Tibial artery (tissue), 4 donors: ENCODE measurements around the gene PPID.

Experiments used
- DNase-seq, 2 donors: peaks; one replicate each; pipeline ENCODE4 v3.0.0-alpha.2; 2019
- H3K27ac ChIP-seq, 2 donors: fragments of 200-600 bp; sonication (generic) in 1 of 2; 1 replicate in 1 of 2; 2 replicates in 1 of 2; pipeline ENCODE4 v1.5.1; 2018 to 2019; ENCODE audit warnings: mild to moderate bottlenecking in 1 of 2
- H3K27me3 ChIP-seq, 2 donors: fragments of 200-600 bp; sonication (generic) in 1 of 2; one replicate each; pipeline versions ENCODE4 v1.5.1 to v1.6.0; 2016 to 2019
- H3K36me3 ChIP-seq, 3 donors: fragments of 200-600 bp; sonication (generic) in 2 of 3; one replicate each; pipeline ENCODE4 v1.5.1; 2016 to 2019; ENCODE audit warnings: mild to moderate bottlenecking in 2 of 3
- H3K4me1 ChIP-seq, 4 donors: fragments of 200-600 bp; sonication (generic) in 2 of 4; 1 replicate in 3 of 4; 2 replicates in 1 of 4; pipeline ENCODE4 v1.5.1; 2016 to 2019
- H3K4me3 ChIP-seq, 2 donors: fragments of 200-600 bp; sonication (generic) in 1 of 2; 1 replicate in 1 of 2; 2 replicates in 1 of 2; pipeline ENCODE4 v1.5.1; 2018 to 2019; ENCODE audit warnings: mild to moderate bottlenecking in 2 of 2
- H3K9me3 ChIP-seq, 3 donors: fragments of 200-600 bp; sonication (generic) in 1 of 3; one replicate each; pipeline ENCODE4 v1.5.1; 2016 to 2019
- CTCF ChIP-seq, 2 experiments: fragments of 200-600 bp in 1 of 2; fragments of 450-650 bp in 1 of 2; IDR thresholded peaks; one replicate each; pipeline ENCODE4 v1.5.1; 2017 to 2019; ENCODE audit warnings: antibody characterized with exemption in 2 of 2, mild to moderate bottlenecking in 1 of 2, moderate library complexity in 1 of 2
- intact Hi-C: fragments of 100-400 bp; cut with DNase I; formaldehyde crosslinking; loops from one replicate; pipeline ENCODE4 v1.15.0; 2023; ENCODE audit warnings: low total_unique reads

Gene PPID

GRCh38 chr4:158726633-158727032, 3.4 kb upstream of the PPID start:
- intact Hi-C loops = loop anchor here (10.0 kb wide), 1 partner anchor 718 kb away; no protein-coding TSS in a partner anchor
- H3K36me3 ChIP-seq = no peaks in the 10 kb centered on the region
- no peak overlapping the region for H3K4me3 ChIP-seq
- H3K9me3 ChIP-seq = no peaks in the 10 kb centered on the region
- DNase-seq = no peak
- peaks cover 0 to 19% (median 8%) of the 10 kb centered on the region in 4 donors for H3K4me1 ChIP-seq
- no peak overlapping the region for H3K27ac ChIP-seq
- no peak for TF ChIP-seq CTCF (IDR thresholded peaks at IDR 0.05)
- H3K27me3 ChIP-seq = no peaks in the 10 kb centered on the region

- Histone ChIP-seq H3K27me3 (no peaks in the 10 kb centered on the region), H3K9me3 (no peaks in the 10 kb centered on the region), H3K36me3 (peaks cover 7 to 8% (median 8%) of the 10 kb centered on the region in 3 donors), H3K4me1 (peaks cover 0 to 18% (median 8%) of the 10 kb centered on the region in 4 donors), H3K27ac (no peak overlapping the region), H3K4me3 (no peak overlapping the region)
- no peak for TF ChIP-seq CTCF (IDR thresholded peaks at IDR 0.05)
- DNase-seq = no peak
- intact Hi-C loops = loop anchor here (10.0 kb wide), 1 partner anchor 720 kb away; no protein-coding TSS in a partner anchor
These were observed 1.4 kb upstream of the PPID start for GRCh38 chr4:158724637-158725036.

GRCh38 chr4:158722291-158722916, 792 bp downstream of the PPID start:
- Histone ChIP-seq H3K4me3 (peak overlapping the region; percentile 86), H3K9me3 (no peaks in the 10 kb centered on the region), H3K27ac (peak overlapping the region; percentile 90 to 93), H3K27me3 (no peaks in the 10 kb centered on the region), H3K4me1 (peaks cover 0 to 18% (median 8%) of the 10 kb centered on the region in 4 donors), H3K36me3 (peaks cover 8 to 24% (median 19%) of the 10 kb centered on the region in 3 donors)
- TF ChIP-seq CTCF (IDR thresholded peaks at IDR 0.05) = no peak
- intact Hi-C loops = loop anchor here (2.0 to 10.0 kb wide), 2 partner anchors 50 to 722 kb away; partner anchors contain the start of gene ETFDH
- DNase-seq = no peak

- peaks cover 0 to 18% (median 8%) of the 10 kb centered on the region in 4 donors for H3K4me1 ChIP-seq
- H3K36me3 ChIP-seq = peaks cover 15 to 30% (median 25%) of the 10 kb centered on the region in 3 donors
- no peaks in the 10 kb centered on the region for H3K9me3 ChIP-seq
- no peak overlapping the region for H3K27ac ChIP-seq
- H3K4me3 ChIP-seq = peak overlapping the region; percentile 86
- no peak for DNase-seq
- no peak for TF ChIP-seq CTCF (IDR thresholded peaks at IDR 0.05)
- no peaks in the 10 kb centered on the region for H3K27me3 ChIP-seq
- intact Hi-C loops = loop anchor here (2.0 to 10.0 kb wide), 2 partner anchors 49 to 723 kb away; partner anchors contain the start of gene ETFDH
These were observed 1.5 kb downstream of the PPID start for GRCh38 chr4:158721680-158722079.

GRCh38 chr4:158715802-158716201, 7.4 kb downstream of the PPID start:
- intact Hi-C loops = no loop called here
- no peak for DNase-seq
- Histone ChIP-seq H3K27me3 (no peaks in the 10 kb centered on the region), H3K4me1 (no peaks in the 10 kb centered on the region), H3K27ac (no peak overlapping the region), H3K4me3 (no peak overlapping the region), H3K36me3 (peaks cover 46 to 83% (median 73%) of the 10 kb centered on the region in 3 donors), H3K9me3 (no peaks in the 10 kb centered on the region)
- no peak for TF ChIP-seq CTCF (IDR thresholded peaks at IDR 0.05)
